GM13977 (cell line): ENCODE data around the gene MYLK4.

ENCODE experiments used
- DNase-seq: peaks from one replicate; pipeline ENCODE4 v3.0.0; 2012; ENCODE audit warnings: low spot score
- in situ Hi-C: fragments of 300-500 bp; cut with MboI; formaldehyde crosslinking; loops from one replicate; pipeline ENCODE4 v1.12.0; 2022; ENCODE audit warnings: low sequenced_read_pairs, low pct_unique_long_range_greater_than_20kb, mixed read lengths, inconsistent platforms; ENCODE audit not compliant: unreplicated experiment
- TF ChIP-seq, protein P1 (sequence below): IDR thresholded peaks from 2 replicates; pipeline ENCODE4 v1.5.1; 2012; ENCODE audit warnings: mild to moderate bottlenecking, control low read depth; ENCODE audit not compliant: insufficient read depth; ENCODE audit errors: extremely low read depth, missing control alignments

MYLK4 gene

DNA sequence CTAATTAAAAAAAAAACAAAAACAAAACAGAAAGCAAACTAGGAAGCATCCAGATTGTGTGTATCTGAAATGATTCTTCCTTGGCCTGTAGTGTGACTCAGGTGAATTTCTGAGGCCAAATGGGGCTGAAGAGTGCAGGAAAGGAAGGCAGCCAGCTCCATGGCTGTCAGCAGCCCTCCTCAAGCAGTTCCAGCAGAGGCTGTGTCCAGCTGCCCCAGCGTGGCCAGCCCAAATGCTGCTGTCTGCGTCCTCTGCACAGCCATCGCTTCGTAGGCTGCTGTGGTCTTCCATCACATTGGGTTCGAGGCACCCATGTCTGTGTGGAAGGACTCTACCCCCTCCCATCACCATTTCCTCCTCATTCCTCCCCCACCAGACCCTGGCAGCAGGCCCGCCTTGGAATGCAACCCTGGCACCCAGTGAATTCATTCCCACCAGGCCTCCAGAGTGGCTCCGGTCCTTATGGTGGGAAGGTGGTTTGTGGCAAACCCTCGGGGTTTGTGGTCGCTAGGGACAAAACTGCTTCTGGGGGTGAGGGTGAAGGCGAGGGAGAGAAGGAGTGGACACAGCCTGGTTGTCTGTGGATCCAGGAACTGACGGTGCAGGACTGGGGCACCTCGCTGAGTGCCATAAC lies 81.5 kb downstream of the MYLK4 start:
- DNase-seq, result no peak
- TF ChIP-seq, protein P1, sequence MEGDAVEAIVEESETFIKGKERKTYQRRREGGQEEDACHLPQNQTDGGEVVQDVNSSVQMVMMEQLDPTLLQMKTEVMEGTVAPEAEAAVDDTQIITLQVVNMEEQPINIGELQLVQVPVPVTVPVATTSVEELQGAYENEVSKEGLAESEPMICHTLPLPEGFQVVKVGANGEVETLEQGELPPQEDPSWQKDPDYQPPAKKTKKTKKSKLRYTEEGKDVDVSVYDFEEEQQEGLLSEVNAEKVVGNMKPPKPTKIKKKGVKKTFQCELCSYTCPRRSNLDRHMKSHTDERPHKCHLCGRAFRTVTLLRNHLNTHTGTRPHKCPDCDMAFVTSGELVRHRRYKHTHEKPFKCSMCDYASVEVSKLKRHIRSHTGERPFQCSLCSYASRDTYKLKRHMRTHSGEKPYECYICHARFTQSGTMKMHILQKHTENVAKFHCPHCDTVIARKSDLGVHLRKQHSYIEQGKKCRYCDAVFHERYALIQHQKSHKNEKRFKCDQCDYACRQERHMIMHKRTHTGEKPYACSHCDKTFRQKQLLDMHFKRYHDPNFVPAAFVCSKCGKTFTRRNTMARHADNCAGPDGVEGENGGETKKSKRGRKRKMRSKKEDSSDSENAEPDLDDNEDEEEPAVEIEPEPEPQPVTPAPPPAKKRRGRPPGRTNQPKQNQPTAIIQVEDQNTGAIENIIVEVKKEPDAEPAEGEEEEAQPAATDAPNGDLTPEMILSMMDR, result no peak
- in situ Hi-C loops, result no loop called here

- in situ Hi-C loops, result no loop called here
- DNase-seq, result no peak
- TF ChIP-seq, protein P1, result no peak
These were observed 83.1 kb downstream of the MYLK4 start for GRCh38 chr6:2667617-2668016.

GRCh38 chr6:2666906-2667575 lies 83.7 kb downstream of the MYLK4 start:
- DNase-seq, result no peak
- in situ Hi-C loops, result no loop called here
- TF ChIP-seq, protein P1, result no peak

DNA sequence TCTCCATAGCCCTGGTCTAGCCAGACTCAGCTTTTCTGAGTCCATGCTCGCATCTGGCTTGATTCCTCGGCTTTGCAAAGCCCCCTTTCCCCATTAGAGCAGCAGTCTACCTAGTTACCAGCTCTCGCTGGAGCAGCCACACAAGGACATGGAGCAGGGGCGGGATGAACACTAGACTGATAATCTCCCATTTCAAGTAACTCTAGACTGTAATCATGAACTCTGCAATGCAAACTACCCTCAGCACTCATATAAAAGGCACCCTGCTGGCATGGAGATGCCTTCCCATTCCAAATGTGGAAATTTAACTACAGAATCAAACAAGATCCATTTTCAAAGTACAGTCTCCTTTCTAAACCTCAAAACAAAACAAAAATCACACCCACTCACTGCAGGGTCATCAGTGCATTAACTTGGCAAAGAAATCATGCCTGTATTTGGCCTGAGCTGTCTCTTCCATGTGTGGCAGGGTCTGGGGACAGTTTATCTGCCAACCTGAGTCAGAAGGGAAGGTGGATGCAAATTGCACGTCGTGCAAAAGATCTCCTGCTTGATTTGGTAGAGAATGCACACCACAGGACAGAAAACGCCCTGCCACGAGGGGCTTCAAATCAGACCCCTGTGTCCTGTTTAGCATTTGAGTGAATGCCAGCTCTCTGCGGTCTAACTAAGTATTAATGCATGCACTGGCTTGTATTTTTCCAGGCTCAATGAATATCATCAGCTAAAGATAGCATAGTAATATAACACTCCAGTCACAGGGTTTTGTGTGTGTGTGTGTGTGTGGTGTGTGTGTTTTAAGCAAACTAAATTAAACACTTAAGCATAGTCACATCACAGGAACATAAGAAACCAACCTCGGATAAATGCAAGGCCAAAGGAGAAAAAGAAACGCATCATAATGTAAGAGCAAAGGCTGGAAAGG lies 85.3 kb downstream of the MYLK4 start:
- TF ChIP-seq, protein P1, result no peak
- in situ Hi-C loops, result no loop called here
- DNase-seq, result no peak

- DNase-seq, result no peak
- in situ Hi-C loops, result no loop called here
- TF ChIP-seq, protein P1, result no peak
These were observed 87.6 kb downstream of the MYLK4 start for GRCh38 chr6:2663123-2663522.

DNA sequence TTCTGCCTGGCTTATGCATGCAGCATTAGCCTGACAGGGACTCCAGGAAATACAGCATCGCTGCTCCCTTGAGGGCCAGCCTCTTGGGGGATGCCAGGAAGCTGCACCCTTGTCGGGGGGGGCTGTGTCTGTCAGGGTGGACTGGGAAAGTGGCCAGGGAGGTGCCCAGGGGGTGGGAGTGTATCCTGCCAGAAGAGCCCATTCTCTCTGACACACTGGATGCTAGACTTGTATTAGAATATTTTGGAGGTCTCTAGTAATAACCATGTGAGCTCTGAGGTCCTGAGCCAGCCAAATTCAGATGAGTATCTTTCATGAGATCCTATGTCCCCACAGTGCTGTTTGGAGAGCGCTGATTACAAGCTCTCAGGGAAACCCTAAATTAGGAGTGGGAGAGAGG lies 89.1 kb downstream of the MYLK4 start:
- no peak for DNase-seq
- in situ Hi-C loops, result no loop called here
- TF ChIP-seq, protein P1, result no peak
